IPS-18a (cell line): Measurements from ENCODE around the gene NOD2.

Experiments
- H3K27ac ChIP-seq: one replicate; pipeline ENCODE4 v1.5.1; 2013; ENCODE audit warnings: low read length
- H3K27me3 ChIP-seq: one replicate; pipeline ENCODE4 v1.6.1; 2013; ENCODE audit warnings: mild to moderate bottlenecking, low read length; ENCODE audit not compliant: control insufficient read depth, insufficient read depth
- H3K36me3 ChIP-seq: one replicate; pipeline ENCODE4 v1.6.1; 2013; ENCODE audit warnings: low read depth, low read length; ENCODE audit not compliant: control insufficient read depth
- H3K4me1 ChIP-seq: one replicate; pipeline ENCODE4 v1.6.1; 2013; ENCODE audit warnings: low read depth, low read length; ENCODE audit not compliant: control insufficient read depth
- H3K4me3 ChIP-seq: one replicate; pipeline ENCODE4 v1.5.1; 2013; ENCODE audit warnings: low read length
- H3K9ac ChIP-seq: one replicate; pipeline ENCODE4 v1.6.1; 2013; ENCODE audit warnings: mild to moderate bottlenecking, low read length, moderate library complexity
- H3K9me3 ChIP-seq: one replicate; pipeline ENCODE4 v1.6.1; 2013; ENCODE audit warnings: low read depth, low read length; ENCODE audit not compliant: control insufficient read depth

NOD2 gene

GRCh38 chr16:50762241-50762640 is 68.8 kb downstream of the NOD2 start:
- H3K27me3 ChIP-seq: no peaks in the 10 kb centered on the region

GRCh38 chr16:50763211-50763610 is 69.8 kb downstream of the NOD2 start:
- H3K27ac ChIP-seq: no peak overlapping the region
- no peaks in the 10 kb centered on the region for H3K4me1 ChIP-seq
- no peaks in the 10 kb centered on the region for H3K36me3 ChIP-seq
- no peaks in the 10 kb centered on the region for H3K9me3 ChIP-seq
- no peak overlapping the region for H3K4me3 ChIP-seq
- no peak overlapping the region for H3K9ac ChIP-seq
- no peaks in the 10 kb centered on the region for H3K27me3 ChIP-seq

More at GRCh38 chr16:50762241-50762640, 68.8 kb downstream of the NOD2 start:
- Histone ChIP-seq H3K4me3 (no peak overlapping the region), H3K27ac (no peak overlapping the region), H3K36me3 (no peaks in the 10 kb centered on the region), H3K4me1 (no peaks in the 10 kb centered on the region), H3K9ac (no peak overlapping the region), H3K9me3 (no peaks in the 10 kb centered on the region)

- Histone ChIP-seq H3K36me3 (no peaks in the 10 kb centered on the region), H3K9ac (no peak overlapping the region), H3K27ac (no peak overlapping the region), H3K27me3 (no peaks in the 10 kb centered on the region), H3K9me3 (no peaks in the 10 kb centered on the region), H3K4me3 (no peak overlapping the region), H3K4me1 (no peaks in the 10 kb centered on the region)
Observed at GRCh38 chr16:50765260-50765659, 71.9 kb downstream of the NOD2 start.

GRCh38 chr16:50765861-50766260 is 72.5 kb downstream of the NOD2 start:
- no peak overlapping the region for H3K27ac ChIP-seq
- no peak overlapping the region for H3K4me3 ChIP-seq
- H3K9me3 ChIP-seq: no peaks in the 10 kb centered on the region
- no peak overlapping the region for H3K9ac ChIP-seq
- H3K27me3 ChIP-seq: no peaks in the 10 kb centered on the region
- H3K4me1 ChIP-seq: no peaks in the 10 kb centered on the region
- H3K36me3 ChIP-seq: no peaks in the 10 kb centered on the region

GRCh38 chr16:50767197-50767596 is 73.8 kb downstream of the NOD2 start:
- Histone ChIP-seq H3K27ac (no peak overlapping the region), H3K27me3 (no peaks in the 10 kb centered on the region), H3K36me3 (no peaks in the 10 kb centered on the region)

GRCh38 chr16:50771366-50771765 is 78.0 kb downstream of the NOD2 start:
- H3K27ac ChIP-seq: no peak overlapping the region

More at GRCh38 chr16:50767197-50767596, 73.8 kb downstream of the NOD2 start:
- Histone ChIP-seq H3K9me3 (no peaks in the 10 kb centered on the region), H3K9ac (no peak overlapping the region), H3K4me1 (no peaks in the 10 kb centered on the region), H3K4me3 (no peak overlapping the region)

GRCh38 chr16:50774405-50774804 is 81.0 kb downstream of the NOD2 start:
- Histone ChIP-seq H3K9ac (no peak overlapping the region), H3K27ac (no peak overlapping the region), H3K4me3 (no peak overlapping the region), H3K27me3 (no peaks in the 10 kb centered on the region), H3K36me3 (no peaks in the 10 kb centered on the region), H3K9me3 (no peaks in the 10 kb centered on the region), H3K4me1 (no peaks in the 10 kb centered on the region)

More at GRCh38 chr16:50771366-50771765, 78.0 kb downstream of the NOD2 start:
- Histone ChIP-seq H3K27me3 (no peaks in the 10 kb centered on the region), H3K9me3 (no peaks in the 10 kb centered on the region), H3K9ac (no peak overlapping the region), H3K4me3 (no peak overlapping the region), H3K4me1 (no peaks in the 10 kb centered on the region), H3K36me3 (no peaks in the 10 kb centered on the region)

- Histone ChIP-seq H3K9me3 (no peaks in the 10 kb centered on the region), H3K27me3 (no peaks in the 10 kb centered on the region), H3K27ac (no peak overlapping the region), H3K36me3 (no peaks in the 10 kb centered on the region), H3K4me1 (no peaks in the 10 kb centered on the region), H3K4me3 (no peak overlapping the region), H3K9ac (no peak overlapping the region)
Observed at GRCh38 chr16:50774960-50775359, 81.6 kb downstream of the NOD2 start.

- Histone ChIP-seq H3K36me3 (no peaks in the 10 kb centered on the region), H3K9me3 (no peaks in the 10 kb centered on the region)
Observed at GRCh38 chr16:50776037-50776436, 82.6 kb downstream of the NOD2 start.

GRCh38 chr16:50778284-50779163 is 85.1 kb downstream of the NOD2 start:
- Histone ChIP-seq H3K4me1 (no peaks in the 10 kb centered on the region), H3K36me3 (no peaks in the 10 kb centered on the region), H3K4me3 (no peak overlapping the region), H3K27me3 (no peaks in the 10 kb centered on the region), H3K27ac (no peak overlapping the region), H3K9me3 (no peaks in the 10 kb centered on the region), H3K9ac (no peak overlapping the region)

More at GRCh38 chr16:50776037-50776436, 82.6 kb downstream of the NOD2 start:
- no peak overlapping the region for H3K9ac ChIP-seq
- H3K4me1 ChIP-seq: no peaks in the 10 kb centered on the region
- H3K27ac ChIP-seq: no peak overlapping the region
- H3K4me3 ChIP-seq: no peak overlapping the region
- no peaks in the 10 kb centered on the region for H3K27me3 ChIP-seq

- H3K36me3 ChIP-seq: no peaks in the 10 kb centered on the region
Observed at GRCh38 chr16:50781043-50781442, 87.6 kb downstream of the NOD2 start.

GRCh38 chr16:50781518-50781917 is 88.1 kb downstream of the NOD2 start:
- H3K4me3 ChIP-seq: no peak overlapping the region
- H3K9ac ChIP-seq: no peak overlapping the region
- no peak overlapping the region for H3K27ac ChIP-seq
- H3K9me3 ChIP-seq: no peaks in the 10 kb centered on the region
- H3K27me3 ChIP-seq: no peaks in the 10 kb centered on the region
- no peaks in the 10 kb centered on the region for H3K36me3 ChIP-seq
- no peaks in the 10 kb centered on the region for H3K4me1 ChIP-seq

More at GRCh38 chr16:50781043-50781442, 87.6 kb downstream of the NOD2 start:
- Histone ChIP-seq H3K27ac (no peak overlapping the region), H3K4me3 (no peak overlapping the region), H3K9me3 (no peaks in the 10 kb centered on the region), H3K27me3 (no peaks in the 10 kb centered on the region), H3K9ac (no peak overlapping the region), H3K4me1 (no peaks in the 10 kb centered on the region)
